ENCODE data around the gene C2CD5.
"Not testable (repeated sequence)": the region's sequence is repeated elsewhere in the genome, so short reads cannot be mapped to it uniquely, and the experiment has no call there.

Gene C2CD5

GRCh38 chr12:22536346-22536945, 7.9 kb downstream of the C2CD5 start:
- no peak for DNase-seq

DNA sequence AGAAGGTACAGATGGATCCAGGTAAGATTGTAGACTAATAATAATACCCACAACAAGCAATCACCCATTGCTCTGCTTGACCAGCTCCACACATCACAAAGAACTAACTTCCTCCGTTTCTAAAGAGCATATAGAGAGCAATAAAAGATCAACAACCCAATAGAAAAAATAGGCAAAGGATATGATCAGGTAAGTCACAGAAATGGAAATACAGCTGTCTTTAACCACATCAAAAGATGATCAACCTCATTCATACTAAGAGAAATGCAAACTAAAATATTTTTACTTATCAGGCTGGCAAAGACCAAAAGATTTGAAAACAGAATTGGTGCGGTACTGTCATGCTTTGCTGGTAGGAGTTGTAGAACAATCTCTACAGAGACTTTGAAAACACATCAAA, 8.9 kb downstream of the C2CD5 start:
- no peak for DNase-seq

GRCh38 chr12:22535038-22535437, 9.3 kb downstream of the C2CD5 start:
- DNase-seq: no peak

DNA sequence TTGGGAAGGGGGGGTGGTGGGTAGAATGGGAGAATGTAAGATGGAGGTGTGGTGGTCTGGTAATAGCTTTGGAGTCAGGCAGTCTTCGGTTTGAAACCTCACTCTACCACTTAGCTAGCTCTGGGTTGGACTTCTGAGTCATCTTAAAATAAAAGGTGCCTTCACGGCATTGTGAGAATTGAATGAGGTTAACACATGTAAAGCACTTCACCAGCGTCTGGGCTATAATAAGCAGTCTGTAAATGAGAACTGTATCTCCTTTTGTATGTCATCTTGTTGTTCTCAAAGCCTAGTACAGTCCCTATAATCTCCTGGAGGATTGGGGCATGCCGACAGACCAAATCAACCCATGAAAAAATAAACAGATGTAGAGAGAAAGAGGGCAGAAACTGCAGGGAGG, 11.2 kb downstream of the C2CD5 start:
- no peak for DNase-seq

DNA sequence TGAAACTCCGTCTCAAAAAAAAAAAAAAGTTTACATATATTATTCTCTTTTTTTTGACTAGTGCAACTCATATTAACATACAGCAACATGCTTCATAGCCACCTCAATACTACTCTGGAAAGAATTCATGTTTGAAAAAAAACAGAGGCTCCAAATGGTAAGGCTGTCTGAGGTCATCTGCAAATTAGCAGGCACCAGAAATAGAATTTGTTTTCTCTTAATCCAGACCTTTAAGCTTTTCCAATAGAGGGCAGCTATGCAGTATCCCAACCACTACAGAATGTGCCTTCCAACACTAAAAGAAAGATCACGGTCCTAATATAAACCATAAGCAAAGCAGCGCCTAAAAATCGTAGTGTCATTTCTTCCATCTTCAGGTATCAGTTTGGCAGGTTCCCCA, 12.0 kb downstream of the C2CD5 start:
- DNase-seq: no peak

- DNase-seq: no peak
These were observed 13.1 kb downstream of the C2CD5 start for GRCh38 chr12:22531205-22531604.

DNA sequence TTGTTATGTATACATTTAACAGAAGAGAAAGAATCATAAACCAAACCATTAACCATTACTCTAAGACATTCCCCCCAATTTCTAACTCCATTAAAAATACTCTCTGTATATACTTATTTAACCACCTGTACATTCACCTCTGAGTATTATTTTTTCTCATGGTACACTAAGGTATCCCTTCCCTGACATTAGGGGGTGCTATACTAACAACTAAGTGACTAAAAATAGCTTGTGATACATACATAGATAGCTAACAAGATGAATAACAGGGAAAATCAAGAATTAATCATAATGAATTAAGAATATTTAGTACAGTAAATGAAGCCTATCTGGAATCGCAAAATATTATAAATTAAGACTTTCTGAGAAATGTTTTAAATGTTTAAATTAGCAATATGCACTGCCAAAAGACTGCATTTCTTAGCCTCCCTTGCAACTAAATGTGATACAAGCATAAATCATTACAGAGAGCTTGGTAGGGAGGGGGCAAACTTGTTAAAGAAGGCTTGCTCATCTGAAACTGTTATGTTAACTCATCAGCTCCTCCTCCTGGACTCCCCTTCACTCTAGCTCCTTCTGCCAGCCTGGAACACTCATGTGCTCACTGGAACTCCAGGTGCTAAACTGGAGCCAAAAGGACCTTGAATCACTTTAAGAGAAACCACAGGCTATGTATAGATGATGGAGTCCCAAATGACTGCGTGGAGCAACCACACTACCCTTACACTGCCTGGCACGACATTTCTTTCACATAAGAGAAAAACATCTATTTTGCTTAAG, 14.9 kb downstream of the C2CD5 start:
- DNase-seq: no peak

DNA sequence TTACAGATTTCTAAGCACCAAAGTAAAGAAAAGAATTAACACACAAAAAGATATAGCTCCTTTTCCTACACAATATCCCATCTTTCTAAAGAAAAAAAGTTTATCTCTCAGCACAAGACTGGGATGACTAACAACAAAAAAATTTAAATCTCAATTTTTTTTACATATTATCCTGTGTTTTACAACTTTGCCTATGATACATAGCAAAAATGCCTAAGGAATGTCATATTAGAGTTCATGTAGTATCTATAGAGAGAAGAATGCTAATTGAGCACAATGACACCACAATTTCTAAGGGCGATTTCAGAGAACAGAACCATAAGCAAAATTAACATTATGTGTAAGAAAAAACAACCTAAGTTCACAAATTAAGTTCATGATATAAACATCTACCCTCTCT, 16.3 kb downstream of the C2CD5 start:
- DNase-seq: no peak

DNA sequence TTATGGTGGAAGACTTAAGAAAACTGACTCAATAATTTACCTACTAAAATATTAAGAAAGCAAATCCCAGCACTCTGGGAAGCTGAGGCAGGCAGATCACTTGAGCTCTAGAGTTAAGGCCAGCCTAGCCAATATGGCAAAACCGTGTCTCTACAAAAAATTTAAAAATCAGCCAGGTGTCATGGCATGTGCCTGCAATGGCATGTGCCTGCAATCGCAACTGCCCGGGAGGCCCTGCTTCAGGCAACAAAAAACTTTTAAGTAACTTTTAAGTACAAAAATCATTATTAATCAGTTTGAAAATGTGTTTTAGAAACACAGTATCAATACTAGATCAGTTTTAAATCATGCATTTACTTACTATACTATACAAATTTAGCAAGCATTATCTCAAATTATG, 17.5 kb downstream of the C2CD5 start:
- no peak for DNase-seq

DNA sequence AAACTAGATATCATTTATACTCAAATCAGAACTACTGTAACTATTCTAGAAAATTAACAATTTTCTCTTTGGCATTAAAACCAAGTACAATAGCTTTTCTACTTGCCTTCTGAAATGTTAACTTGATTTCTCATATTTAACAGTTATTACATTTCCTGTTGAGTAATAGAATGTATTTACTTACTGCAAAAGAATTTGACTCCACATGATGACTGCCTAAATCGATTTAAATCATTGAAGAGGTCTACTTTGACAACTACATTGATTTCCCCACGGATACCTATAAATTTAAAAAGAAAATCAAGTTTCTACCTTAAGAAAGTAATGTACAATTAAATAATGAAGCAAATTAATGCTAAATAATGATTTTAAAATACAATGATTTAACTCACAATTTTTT, 18.9 kb downstream of the C2CD5 start:
- no peak for DNase-seq

DNA sequence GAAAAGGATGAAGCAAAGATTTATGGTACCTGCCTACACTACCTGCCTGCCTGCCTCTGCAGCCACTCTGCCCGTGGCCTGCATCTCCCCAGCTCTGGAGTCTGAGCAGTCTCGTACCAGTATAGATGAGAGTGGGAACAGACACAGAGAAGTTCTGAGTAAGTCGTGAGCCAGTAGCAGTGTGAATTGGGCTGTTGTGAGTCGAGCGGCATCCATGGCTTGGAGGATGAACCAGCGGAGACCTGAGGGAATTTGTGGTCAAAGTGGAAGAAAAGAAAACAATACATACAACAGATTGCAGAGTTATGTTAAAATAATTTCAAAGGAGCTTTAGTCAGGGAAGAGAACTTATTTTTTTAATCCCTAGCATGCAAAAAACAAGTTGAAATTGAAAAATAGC, 25.3 kb downstream of the C2CD5 start:
- no peak for DNase-seq

DNA sequence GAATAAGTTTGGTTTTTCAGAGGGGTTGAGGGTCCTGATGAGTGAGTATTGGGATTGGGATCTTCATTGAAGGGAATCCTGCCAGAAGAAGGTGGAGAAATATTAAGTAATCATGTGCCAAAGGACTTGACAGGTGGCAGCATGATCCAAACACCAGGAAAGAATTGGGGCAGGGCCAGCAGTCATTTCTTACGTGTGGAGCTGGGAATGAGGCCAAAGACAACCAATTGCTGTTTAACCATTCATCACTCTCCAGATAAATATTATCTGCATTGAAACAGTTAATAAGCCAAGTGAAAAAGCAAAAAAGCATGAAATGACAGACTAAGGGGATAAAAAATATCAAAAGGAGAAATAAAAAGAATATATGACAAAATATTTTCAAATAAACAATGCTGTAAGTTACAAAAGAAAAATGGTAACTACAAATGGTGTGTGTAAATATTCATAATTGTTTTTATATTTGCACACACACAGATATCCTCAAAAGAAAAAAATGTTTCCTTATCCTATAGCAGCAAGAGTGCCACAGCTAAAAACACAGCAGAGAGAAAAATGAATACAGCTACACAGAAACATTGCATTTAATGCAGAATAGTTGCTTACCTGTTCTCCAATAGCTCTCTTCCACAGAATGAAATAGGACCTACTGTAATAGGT, 26.2 kb downstream of the C2CD5 start:
- DNase-seq: no peak

DNA sequence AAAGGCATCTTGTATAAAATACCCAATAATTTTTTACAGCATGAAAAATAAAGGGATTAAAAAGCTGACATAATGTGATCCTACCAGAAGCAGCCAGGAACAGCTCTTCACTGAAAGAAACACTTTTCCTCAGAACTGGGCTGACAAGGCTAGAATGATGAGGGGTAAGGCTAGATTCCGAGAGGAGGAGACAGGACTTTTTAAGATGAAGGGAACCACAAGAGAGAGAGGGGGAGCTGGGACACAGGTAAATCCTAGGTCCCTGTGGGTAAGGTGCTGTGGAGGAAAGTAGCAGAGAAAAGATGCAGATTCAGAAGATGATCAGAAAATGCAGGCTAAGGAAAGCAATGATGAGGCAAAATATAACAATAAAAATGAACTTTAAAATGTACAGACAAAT, 29.5 kb downstream of the C2CD5 start:
- no peak for DNase-seq

GRCh38 chr12:22505826-22506225, 38.5 kb downstream of the C2CD5 start:
- no peak for DNase-seq

- no peak for DNase-seq
These were observed 44.2 kb downstream of the C2CD5 start for GRCh38 chr12:22500100-22500499.

DNA sequence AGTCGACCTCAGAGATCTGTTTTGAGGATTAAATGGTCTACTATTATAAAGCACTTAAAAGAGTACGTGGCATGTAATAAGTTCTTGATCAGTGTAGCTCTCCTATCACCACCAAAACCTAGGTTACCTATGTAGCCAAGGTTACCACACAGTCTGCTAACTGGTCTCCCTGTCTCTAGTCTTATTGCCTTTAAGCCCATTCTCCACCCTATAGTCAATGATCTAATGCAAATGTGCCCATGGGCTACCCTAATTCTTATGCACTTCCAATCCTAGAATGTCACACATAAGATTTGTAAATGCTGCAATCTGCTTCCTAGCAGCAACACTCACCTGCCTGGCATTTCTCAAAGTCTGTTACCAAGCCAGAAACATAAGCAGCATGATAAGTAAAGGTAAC, 44.9 kb downstream of the C2CD5 start:
- DNase-seq: no peak

GRCh38 chr12:22494319-22494718, 50.0 kb downstream of the C2CD5 start:
- no peak for DNase-seq

- no peak for DNase-seq
These were observed 53.3 kb downstream of the C2CD5 start for GRCh38 chr12:22491034-22491433.

DNA sequence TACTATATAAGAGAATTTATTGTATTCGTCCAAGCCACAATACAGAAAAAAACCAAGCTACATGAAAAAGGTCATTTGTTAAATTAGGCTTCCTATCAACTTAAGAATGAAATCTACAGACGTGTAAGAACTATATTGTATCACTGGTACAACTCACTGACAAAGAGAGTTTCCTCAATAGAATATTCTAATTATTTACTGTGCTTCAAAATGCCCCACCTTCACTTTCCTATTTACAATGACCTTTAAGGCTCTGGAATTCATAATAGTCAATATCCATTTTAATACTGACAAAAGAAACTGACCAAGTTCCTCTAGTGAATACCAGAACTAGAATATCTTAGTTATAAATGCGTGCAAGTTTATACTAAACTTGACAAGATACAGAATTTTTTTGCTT, 55.9 kb downstream of the C2CD5 start:
- DNase-seq: no peak

DNA sequence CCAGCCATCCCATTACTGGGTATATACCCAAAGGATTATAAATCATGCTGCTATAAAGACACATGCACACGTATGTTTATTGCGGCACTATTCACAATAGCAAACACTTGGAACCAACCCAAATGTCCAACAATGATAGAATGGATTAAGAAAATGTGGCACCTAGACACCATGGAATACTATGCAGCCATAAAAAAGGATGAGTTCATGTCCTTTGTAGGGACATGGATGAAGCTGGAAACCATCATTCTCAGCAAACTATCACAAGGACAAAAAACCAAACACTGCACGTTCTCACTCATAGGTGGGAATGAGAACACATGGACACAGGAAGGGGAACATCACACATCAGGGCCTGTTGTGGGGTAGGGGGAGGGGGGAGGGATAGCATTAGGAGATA, 56.7 kb downstream of the C2CD5 start:
- not testable (repeated sequence) for DNase-seq

GRCh38 chr12:22481547-22482104, 62.7 kb downstream of the C2CD5 start:
- DNase-seq: no peak

GRCh38 chr12:22480814-22481213, 63.5 kb downstream of the C2CD5 start:
- not testable (repeated sequence) for DNase-seq

GRCh38 chr12:22480016-22480415, 64.3 kb downstream of the C2CD5 start:
- no peak for DNase-seq

DNA sequence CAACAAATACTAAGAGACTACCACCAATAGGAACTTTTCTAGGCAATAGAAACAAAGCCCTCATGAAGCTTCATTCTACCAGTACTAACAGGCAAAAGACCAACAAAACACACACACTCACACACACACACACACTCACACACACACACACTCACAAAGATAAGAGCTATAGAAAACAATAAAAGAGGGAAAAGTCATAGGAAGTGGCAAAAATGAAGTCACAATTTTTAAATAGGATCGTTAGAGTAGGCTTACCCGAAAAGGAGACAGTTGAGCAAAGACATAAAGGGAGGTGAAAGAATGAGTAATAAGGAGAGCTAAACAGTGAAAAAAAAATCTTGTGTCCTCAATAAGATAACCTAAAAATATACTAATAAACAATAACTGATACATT, 66.5 kb downstream of the C2CD5 start:
- no peak for DNase-seq
